H1 (cell line): ENCODE data around the gene SMS. TPM values are rescaled to one million over a fixed set of nuclear protein-coding genes. Genes with fewer than 3 reads are reported as not detected.

Experiments
- CTCF ChIA-PET: fragments of 300-600 bp; sonication (Branson Sonifier 250); formaldehyde crosslinking; loops from one replicate; lab custom pipeline; 2021; ENCODE audit not compliant: partially characterized antibody; lab: Charles Lee
- POLR2A ChIA-PET: fragments of 300-600 bp; sonication (Branson Sonifier 250); formaldehyde crosslinking; loops from one replicate; lab custom pipeline; 2021; ENCODE audit warnings: inconsistent platforms; ENCODE audit not compliant: partially characterized antibody; lab: Charles Lee
- DNase-seq, 2 experiments: peaks; one replicate each; pipeline versions ENCODE4 v3.0.0 to v3.0.0-alpha.2; 2010 to 2022; ENCODE audit warnings: low spot score in 2 of 2, low read depth in 1 of 2, mixed read lengths in 1 of 2
- FAIRE-seq: peaks from 2 replicates; lab custom pipeline; 2011; peaks lifted over from hg19 to GRCh38; lab: Jason Lieb, UNC
- H2AFZ ChIP-seq: 2 replicates; pipeline ENCODE4 v1.8.1; 2012; ENCODE audit warnings: low read length, inconsistent platforms
- H2AK5ac ChIP-seq: 2 replicates; pipeline ENCODE4 v1.6.1; 2013; ENCODE audit warnings: low read depth, low read length
- H2BK120ac ChIP-seq: replicated peaks from 2 replicates; pipeline ENCODE3; 2013; ENCODE audit warnings: low read depth, low read length, inconsistent platforms
- H2BK12ac ChIP-seq: 2 replicates; pipeline ENCODE4 v1.6.1; 2013; ENCODE audit warnings: low read depth, low read length
- H2BK15ac ChIP-seq: 2 replicates; pipeline ENCODE4 v1.6.1; 2013; ENCODE audit warnings: low read length
- H2BK20ac ChIP-seq: 2 replicates; pipeline ENCODE4 v1.6.1; 2013; ENCODE audit warnings: low read length
- H2BK5ac ChIP-seq: 2 replicates; pipeline ENCODE4 v1.6.1; 2013; ENCODE audit warnings: low read depth, low read length
- H3K14ac ChIP-seq: 2 replicates; pipeline ENCODE4 v1.6.1; 2013; ENCODE audit warnings: inconsistent platforms; ENCODE audit not compliant: insufficient read length
- H3K18ac ChIP-seq: 2 replicates; pipeline ENCODE4 v1.6.1; 2013; ENCODE audit warnings: low read length; ENCODE audit errors: extremely low read depth
- H3K23ac ChIP-seq: 2 replicates; pipeline ENCODE4 v1.6.1; 2013; ENCODE audit warnings: inconsistent platforms; ENCODE audit not compliant: insufficient read length
- H3K23me2 ChIP-seq: 2 replicates; pipeline ENCODE4 v1.6.1; 2013; ENCODE audit warnings: low read depth, low read length
- H3K27ac ChIP-seq: 2 replicates; pipeline ENCODE4 v1.6.1; 2011; ENCODE audit warnings: low read depth, low read length, inconsistent platforms
- H3K27me3 ChIP-seq, 4 experiments: replicated peaks in 1 of 4; 1 replicate in 1 of 4; 2 replicates in 3 of 4; pipeline versions ENCODE4 v1.6.1 to v1.8.1; 2011 to 2013; ENCODE audit warnings: low read length in 3 of 4, mild to moderate bottlenecking in 3 of 4, inconsistent platforms in 2 of 4, mixed read lengths in 2 of 4, moderate library complexity in 1 of 4; ENCODE audit not compliant: control insufficient read depth in 3 of 4, insufficient read depth in 3 of 4; ENCODE audit errors: extremely low read depth in 1 of 4
- H3K36me3 ChIP-seq, 4 experiments: 2 replicates each; pipeline versions ENCODE4 v1.6.1 to v1.8.1; 2011 to 2013; ENCODE audit warnings: mild to moderate bottlenecking in 4 of 4, low read length in 3 of 4, moderate library complexity in 2 of 4, control low read depth in 1 of 4, inconsistent platforms in 1 of 4; ENCODE audit not compliant: insufficient read depth in 4 of 4, control insufficient read depth in 2 of 4
- H3K4ac ChIP-seq: replicated peaks from 2 replicates; pipeline ENCODE3; 2013; ENCODE audit warnings: low read length, low read depth, mixed read lengths, inconsistent platforms; ENCODE audit not compliant: insufficient read length
- H3K4me1 ChIP-seq, 4 experiments: replicated peaks in 1 of 4; 1 replicate in 1 of 4; 2 replicates in 3 of 4; pipeline versions ENCODE4 v1.6.1 to v1.8.1; 2011 to 2013; ENCODE audit warnings: low read length in 3 of 4, inconsistent platforms in 2 of 4, mixed read lengths in 1 of 4; ENCODE audit not compliant: insufficient read depth in 4 of 4, control insufficient read depth in 3 of 4
- H3K4me2 ChIP-seq, 2 experiments: 2 replicates each; pipeline versions ENCODE4 v1.6.1 to v1.8.1; 2011 to 2013; ENCODE audit warnings: low read depth in 2 of 2, low read length in 2 of 2, control low read depth in 1 of 2, inconsistent platforms in 1 of 2, mild to moderate bottlenecking in 1 of 2; ENCODE audit not compliant: insufficient read depth in 1 of 2
- H3K4me3 ChIP-seq, 4 experiments: fragments of 200-600, 300-600 bp in 1 of 4; sonication (generic), shearing (Covaris generic), sonication (Bioruptor Twin) in 1 of 4; 2 replicates each; pipeline versions ENCODE4 v1.5.1 to v1.8.1; 2011 to 2016; ENCODE audit warnings: low read length in 4 of 4, low read depth in 3 of 4, control low read depth in 2 of 4, inconsistent platforms in 2 of 4, mild to moderate bottlenecking in 2 of 4, mixed read lengths in 1 of 4, moderate library complexity in 1 of 4; ENCODE audit not compliant: insufficient read depth in 2 of 4; ENCODE audit errors: extremely low read depth in 1 of 4
- H3K56ac ChIP-seq: replicated peaks from 2 replicates; pipeline ENCODE3; 2013; ENCODE audit warnings: low read depth, mild to moderate bottlenecking, mixed read lengths, low read length, inconsistent platforms; ENCODE audit not compliant: insufficient read length
- H3K79me1 ChIP-seq: 2 replicates; pipeline ENCODE4 v1.6.1; 2013; ENCODE audit warnings: low read depth, low read length, control low read depth
- H3K79me2 ChIP-seq, 2 experiments: 2 replicates each; pipeline versions ENCODE4 v1.6.1 to v1.8.1; 2012 to 2013; ENCODE audit warnings: low read length in 2 of 2, mild to moderate bottlenecking in 2 of 2, inconsistent platforms in 1 of 2; ENCODE audit not compliant: insufficient read depth in 2 of 2, control insufficient read depth in 1 of 2
- H3K9ac ChIP-seq, 4 experiments: replicated peaks in 1 of 4; 1 replicate in 1 of 4; 2 replicates in 3 of 4; pipeline versions ENCODE4 v1.6.1 to v1.8.1; 2011 to 2013; ENCODE audit warnings: low read depth in 3 of 4, low read length in 3 of 4, control low read depth in 2 of 4, mild to moderate bottlenecking in 2 of 4, moderate library complexity in 2 of 4, inconsistent platforms in 1 of 4; ENCODE audit errors: extremely low read depth in 1 of 4
- H3K9me3 ChIP-seq, 2 experiments: 2 replicates each; pipeline versions ENCODE4 v1.6.1 to v1.8.1; 2012 to 2013; ENCODE audit warnings: mild to moderate bottlenecking in 2 of 2, moderate library complexity in 2 of 2, control low read depth in 1 of 2, inconsistent platforms in 1 of 2, low read depth in 1 of 2, low read length in 1 of 2, mixed read lengths in 1 of 2; ENCODE audit not compliant: insufficient read depth in 2 of 2
- H4K20me1 ChIP-seq, 2 experiments: replicated peaks in 1 of 2; 2 replicates each; pipeline versions ENCODE3 to v1.8.1; 2011 to 2013; ENCODE audit warnings: inconsistent platforms in 2 of 2, low read length in 2 of 2, mild to moderate bottlenecking in 1 of 2; ENCODE audit not compliant: insufficient read depth in 2 of 2, control insufficient read depth in 1 of 2
- H4K5ac ChIP-seq: 2 replicates; pipeline ENCODE4 v1.6.1; 2013; ENCODE audit warnings: low read length, low read depth, mixed read lengths, inconsistent platforms; ENCODE audit not compliant: insufficient read length
- H4K8ac ChIP-seq: 2 replicates; pipeline ENCODE4 v1.8.0; 2013; ENCODE audit warnings: mild to moderate bottlenecking, moderate library complexity, low read length, inconsistent platforms; ENCODE audit not compliant: insufficient read depth; ENCODE audit errors: extremely low read depth
- H4K91ac ChIP-seq: replicated peaks from 2 replicates; pipeline ENCODE3; 2013; ENCODE audit warnings: low read length, mixed read lengths, inconsistent platforms; ENCODE audit not compliant: insufficient read length
- CBX8 ChIP-seq: fragments of 300-800, 300-1000 bp; sonication (generic); IDR thresholded peaks from 2 replicates; pipeline ENCODE4 v1.7.1; 2016; ENCODE audit warnings: low read depth, low read length, borderline replicate concordance
- CTBP2 ChIP-seq: IDR thresholded peaks from 2 replicates; pipeline ENCODE4 v1.7.0; 2011; ENCODE audit warnings: borderline replicate concordance, mild to moderate bottlenecking, moderate library complexity, mixed read lengths, low read length; ENCODE audit not compliant: insufficient read depth, insufficient read length
- JUND ChIP-seq: IDR thresholded peaks from 2 replicates; pipeline ENCODE4 v1.6.1; 2011; ENCODE audit warnings: mild to moderate bottlenecking, improper control_type of control experiment, low read length
- KDM1A ChIP-seq: fragments of 200-600, 300-600 bp; sonication (generic); IDR thresholded peaks from 2 replicates; pipeline ENCODE4 v1.7.1; 2016; ENCODE audit warnings: mild to moderate bottlenecking, low read length, borderline replicate concordance
- MAFK ChIP-seq: IDR thresholded peaks from 2 replicates; pipeline ENCODE4 v1.6.1; 2012; ENCODE audit warnings: low read depth, mild to moderate bottlenecking, improper control_type of control experiment, low read length
- SP4 ChIP-seq: IDR thresholded peaks from 2 replicates; pipeline ENCODE4 v1.6.1; 2012; ENCODE audit warnings: low read length, inconsistent platforms
- WGBS, 2 experiments: shearing (Covaris generic) in 1 of 2; methylation state at CpG; one replicate each; pipeline versions ENCODE4 v1.1.6 to v1.1.7; 2013 to 2015; ENCODE audit warnings: low lambda C conversion rate in 2 of 2, mixed read lengths in 2 of 2, inconsistent platforms in 1 of 2, low coverage in 1 of 2, missing lambda C conversion rate in 1 of 2; ENCODE audit not compliant: insufficient replicate concordance in 2 of 2, insufficient coverage in 1 of 2, insufficient read length in 1 of 2; ENCODE audit errors: extremely low coverage in 1 of 2, missing lambda C conversion rate in 1 of 2; 5-methylcytosine and 5-hydroxymethylcytosine counted together
- polyA plus RNA-seq, 7 experiments: library from polyadenylated mRNA; depleted of rRNA in 3 of 7; stranded (reverse) in 5 of 7; unstranded in 2 of 7; fragments of >200 nt in 5 of 7; fragments of 200-250 nt in 2 of 7; gene quantifications; 1 replicate in 5 of 7; 2 replicates in 1 of 7; 4 replicates in 1 of 7; pipeline versions ENCODE4 v1.2.1 to v1.2.3, GENCODE V29; 2011 to 2013; ENCODE audit warnings: missing spikeins in 2 of 7, mixed read lengths in 2 of 7
- total RNA-seq: library from RNA; stranded (reverse); fragmentation: NEBNext Ultra II Directional; extraction: Animal tissue kit (Norgen Biotek cat#: 25700); gene quantifications from 2 replicates; pipeline ENCODE4 v1.2.1, GENCODE V29; 2021

The SMS gene
- total and polyA plus RNA-seq, 2 of the 8 experiments (the other 6 are each of a cell fraction or from before 2014, with no cell fraction given): 66.3 to 256 TPM

- CTCF ChIA-PET: interaction anchor here (1.2 to 2.8 kb wide), 3 partner anchors 9 to 30 kb away, joined by 3 to 9 read pairs (median 5); no protein-coding TSS in a partner anchor
- H3K9ac ChIP-seq: no peak overlapping the region
- no peak for TF ChIP-seq KDM1A
- TF ChIP-seq CTBP2: no peak
- TF ChIP-seq SP4: no peak
- no peak for TF ChIP-seq MAFK
- no peak for TF ChIP-seq CBX8
- no peak for TF ChIP-seq JUND
Observed at GRCh38 chrX:21963269-21963668, 22.8 kb downstream of the SMS start.

More at GRCh38 chrX:21963269-21963668, 22.8 kb downstream of the SMS start:
- no peak overlapping the region for H2BK12ac ChIP-seq
- WGBS, 2 experiments: 93% methylated on average over 7 of the region's 7 CpGs; no CpG with 5 or more reads in 1 of the 2 experiments
- POLR2A ChIA-PET: no interaction called here
- H3K27me3 ChIP-seq: no peaks in the 10 kb centered on the region
- H3K4me1 ChIP-seq: peaks cover 0 to 14% (median 2%) of the 10 kb centered on the region in 4 experiments; a peak in 5 of 7 replicates
- peaks cover 0 to 9% (median 2%) of the 10 kb centered on the region in 4 experiments; a peak in 3 of 8 replicates for H3K36me3 ChIP-seq
- no peak overlapping the region for H4K5ac ChIP-seq
- H2AK5ac ChIP-seq: no peak overlapping the region
- no peak overlapping the region for H3K14ac ChIP-seq
- peaks cover 5 to 23% of the 10 kb centered on the region in 2 experiments for H4K20me1 ChIP-seq
- H2BK120ac ChIP-seq: no peak overlapping the region
- H3K23me2 ChIP-seq: no peaks in the 10 kb centered on the region
- no peak overlapping the region for H2AFZ ChIP-seq
- no peak overlapping the region for H3K23ac ChIP-seq
- no peak overlapping the region for H2BK20ac ChIP-seq
- no peak overlapping the region for H3K18ac ChIP-seq
- no peak overlapping the region for H4K91ac ChIP-seq
- H3K79me2 ChIP-seq: peaks cover 19 to 88% of the 10 kb centered on the region in 2 experiments; a peak in 3 of 4 replicates
- no peak overlapping the region for H3K4ac ChIP-seq
- FAIRE-seq (no peak), DNase-seq (no peak)
- H3K4me2 ChIP-seq: no peak overlapping the region
- H3K4me3 ChIP-seq: no peak overlapping the region
- peaks cover 4% of the 10 kb centered on the region; the same call in 1 of the 2 replicates for H3K79me1 ChIP-seq
- H2BK15ac ChIP-seq: no peak overlapping the region
- no peak overlapping the region for H3K27ac ChIP-seq
- no peaks in the 10 kb centered on the region for H3K9me3 ChIP-seq
- H4K8ac ChIP-seq: no peak overlapping the region
- no peak overlapping the region for H3K56ac ChIP-seq
- H2BK5ac ChIP-seq: no peak overlapping the region
